ENCODE measurements around the gene RSPH4A. TPM values are rescaled to one million over a fixed set of nuclear protein-coding genes. Genes with fewer than 3 reads are reported as not detected.

Gene RSPH4A
- total and polyA plus RNA-seq, 9 of the 15 experiments (the other 6 are each of a cell fraction or from before 2014, with no cell fraction given) = 0.04 to 0.30 (median 0.11) TPM

DNA sequence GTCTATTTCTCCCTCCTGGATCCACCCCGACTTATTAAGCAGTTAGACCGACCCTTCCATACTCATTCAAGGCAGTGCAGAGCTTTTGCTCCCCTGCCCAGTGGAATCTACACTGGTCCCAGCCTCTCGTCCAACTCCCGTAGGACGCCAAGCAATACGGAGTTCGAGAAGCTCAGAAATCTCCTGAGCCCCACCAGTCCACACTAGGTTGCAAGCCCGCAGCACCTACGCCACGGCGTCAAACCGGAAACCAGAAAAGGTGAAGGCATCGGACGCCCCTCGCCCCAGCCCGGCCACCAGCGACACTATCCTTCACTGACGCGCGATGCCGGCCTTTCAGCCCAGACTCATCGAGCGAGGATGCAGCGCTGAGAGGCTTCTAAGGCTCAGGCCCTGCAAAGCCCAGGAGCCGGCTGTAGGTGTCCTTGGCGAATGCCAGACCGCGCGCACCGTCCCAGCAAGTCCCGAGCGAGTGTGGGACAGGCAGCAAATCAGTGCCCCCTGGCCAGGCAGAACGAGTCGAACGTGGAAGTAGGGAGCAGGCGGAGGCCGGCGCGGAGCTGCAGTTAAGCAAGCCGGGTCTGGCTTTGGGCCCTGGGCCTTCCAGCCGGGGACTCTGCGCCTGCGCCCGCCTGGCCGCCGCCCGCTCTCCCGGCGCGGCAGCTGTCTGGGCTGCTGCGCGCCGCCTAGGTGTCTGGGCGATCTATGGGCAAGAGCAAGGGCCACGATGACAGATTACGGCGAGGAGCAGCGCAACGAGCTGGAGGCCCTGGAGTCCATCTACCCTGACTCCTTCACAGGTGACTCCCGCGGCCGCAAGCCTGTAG is 45.2 kb upstream of the RSPH4A start, which contains the start of gene RWDD1 (continued):
- peak; percentile 84 for TF ChIP-seq MYC (IDR thresholded peaks at IDR 0.05; ENCODE audit: low read depth, low read length)
- TF ChIP-seq MYC (CRISPR knock-in tag; IDR thresholded peaks at IDR 0.05; ENCODE audit: borderline replicate concordance, low read depth) = 0 out of 2 replicates have a peak, but pooled peaks have one; percentile 30
- peak; percentile 44 for TF ChIP-seq FUS (optimal IDR thresholded peaks at IDR 0.05; ENCODE audit: low read depth, low read length)
- TF ChIP-seq KHSRP (IDR thresholded peaks at IDR 0.05) = no peak
- no peak for TF ChIP-seq CBFB (CRISPR knock-in tag; IDR thresholded peaks at IDR 0.05)
- TF ChIP-seq, protein P1, sequence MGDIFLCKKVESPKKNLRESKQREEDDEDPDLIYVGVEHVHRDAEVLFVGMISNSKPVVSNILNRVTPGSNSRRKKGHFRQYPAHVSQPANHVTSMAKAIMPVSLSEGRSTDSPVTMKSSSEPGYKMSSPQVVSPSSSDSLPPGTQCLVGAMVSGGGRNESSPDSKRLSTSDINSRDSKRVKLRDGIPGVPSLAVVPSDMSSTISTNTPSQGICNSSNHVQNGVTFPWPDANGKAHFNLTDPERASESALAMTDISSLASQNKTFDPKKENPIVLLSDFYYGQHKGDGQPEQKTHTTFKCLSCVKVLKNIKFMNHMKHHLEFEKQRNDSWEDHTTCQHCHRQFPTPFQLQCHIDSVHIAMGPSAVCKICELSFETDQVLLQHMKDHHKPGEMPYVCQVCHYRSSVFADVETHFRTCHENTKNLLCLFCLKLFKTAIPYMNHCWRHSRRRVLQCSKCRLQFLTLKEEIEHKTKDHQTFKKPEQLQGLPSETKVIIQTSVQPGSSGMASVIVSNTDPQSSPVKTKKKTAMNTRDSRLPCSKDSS (IDR thresholded peaks at IDR 0.05; ENCODE audit: low read depth, partially characterized antibody) = no peak
- TF ChIP-seq, protein P2, sequence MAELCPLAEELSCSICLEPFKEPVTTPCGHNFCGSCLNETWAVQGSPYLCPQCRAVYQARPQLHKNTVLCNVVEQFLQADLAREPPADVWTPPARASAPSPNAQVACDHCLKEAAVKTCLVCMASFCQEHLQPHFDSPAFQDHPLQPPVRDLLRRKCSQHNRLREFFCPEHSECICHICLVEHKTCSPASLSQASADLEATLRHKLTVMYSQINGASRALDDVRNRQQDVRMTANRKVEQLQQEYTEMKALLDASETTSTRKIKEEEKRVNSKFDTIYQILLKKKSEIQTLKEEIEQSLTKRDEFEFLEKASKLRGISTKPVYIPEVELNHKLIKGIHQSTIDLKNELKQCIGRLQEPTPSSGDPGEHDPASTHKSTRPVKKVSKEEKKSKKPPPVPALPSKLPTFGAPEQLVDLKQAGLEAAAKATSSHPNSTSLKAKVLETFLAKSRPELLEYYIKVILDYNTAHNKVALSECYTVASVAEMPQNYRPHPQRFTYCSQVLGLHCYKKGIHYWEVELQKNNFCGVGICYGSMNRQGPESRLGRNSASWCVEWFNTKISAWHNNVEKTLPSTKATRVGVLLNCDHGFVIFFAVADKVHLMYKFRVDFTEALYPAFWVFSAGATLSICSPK (IDR thresholded peaks at IDR 0.05; ENCODE audit: borderline replicate concordance) = no peak
- no peak for TF ChIP-seq SRSF1 (IDR thresholded peaks at IDR 0.05; ENCODE audit: low read depth, low read length)
- TF ChIP-seq IRF2 (CRISPR knock-in tag; IDR thresholded peaks at IDR 0.05) = no peak
- no peak for TF ChIP-seq STAT5A (IDR thresholded peaks at IDR 0.05; ENCODE audit: borderline replicate concordance, low read length)
- TF ChIP-seq, protein P3, sequence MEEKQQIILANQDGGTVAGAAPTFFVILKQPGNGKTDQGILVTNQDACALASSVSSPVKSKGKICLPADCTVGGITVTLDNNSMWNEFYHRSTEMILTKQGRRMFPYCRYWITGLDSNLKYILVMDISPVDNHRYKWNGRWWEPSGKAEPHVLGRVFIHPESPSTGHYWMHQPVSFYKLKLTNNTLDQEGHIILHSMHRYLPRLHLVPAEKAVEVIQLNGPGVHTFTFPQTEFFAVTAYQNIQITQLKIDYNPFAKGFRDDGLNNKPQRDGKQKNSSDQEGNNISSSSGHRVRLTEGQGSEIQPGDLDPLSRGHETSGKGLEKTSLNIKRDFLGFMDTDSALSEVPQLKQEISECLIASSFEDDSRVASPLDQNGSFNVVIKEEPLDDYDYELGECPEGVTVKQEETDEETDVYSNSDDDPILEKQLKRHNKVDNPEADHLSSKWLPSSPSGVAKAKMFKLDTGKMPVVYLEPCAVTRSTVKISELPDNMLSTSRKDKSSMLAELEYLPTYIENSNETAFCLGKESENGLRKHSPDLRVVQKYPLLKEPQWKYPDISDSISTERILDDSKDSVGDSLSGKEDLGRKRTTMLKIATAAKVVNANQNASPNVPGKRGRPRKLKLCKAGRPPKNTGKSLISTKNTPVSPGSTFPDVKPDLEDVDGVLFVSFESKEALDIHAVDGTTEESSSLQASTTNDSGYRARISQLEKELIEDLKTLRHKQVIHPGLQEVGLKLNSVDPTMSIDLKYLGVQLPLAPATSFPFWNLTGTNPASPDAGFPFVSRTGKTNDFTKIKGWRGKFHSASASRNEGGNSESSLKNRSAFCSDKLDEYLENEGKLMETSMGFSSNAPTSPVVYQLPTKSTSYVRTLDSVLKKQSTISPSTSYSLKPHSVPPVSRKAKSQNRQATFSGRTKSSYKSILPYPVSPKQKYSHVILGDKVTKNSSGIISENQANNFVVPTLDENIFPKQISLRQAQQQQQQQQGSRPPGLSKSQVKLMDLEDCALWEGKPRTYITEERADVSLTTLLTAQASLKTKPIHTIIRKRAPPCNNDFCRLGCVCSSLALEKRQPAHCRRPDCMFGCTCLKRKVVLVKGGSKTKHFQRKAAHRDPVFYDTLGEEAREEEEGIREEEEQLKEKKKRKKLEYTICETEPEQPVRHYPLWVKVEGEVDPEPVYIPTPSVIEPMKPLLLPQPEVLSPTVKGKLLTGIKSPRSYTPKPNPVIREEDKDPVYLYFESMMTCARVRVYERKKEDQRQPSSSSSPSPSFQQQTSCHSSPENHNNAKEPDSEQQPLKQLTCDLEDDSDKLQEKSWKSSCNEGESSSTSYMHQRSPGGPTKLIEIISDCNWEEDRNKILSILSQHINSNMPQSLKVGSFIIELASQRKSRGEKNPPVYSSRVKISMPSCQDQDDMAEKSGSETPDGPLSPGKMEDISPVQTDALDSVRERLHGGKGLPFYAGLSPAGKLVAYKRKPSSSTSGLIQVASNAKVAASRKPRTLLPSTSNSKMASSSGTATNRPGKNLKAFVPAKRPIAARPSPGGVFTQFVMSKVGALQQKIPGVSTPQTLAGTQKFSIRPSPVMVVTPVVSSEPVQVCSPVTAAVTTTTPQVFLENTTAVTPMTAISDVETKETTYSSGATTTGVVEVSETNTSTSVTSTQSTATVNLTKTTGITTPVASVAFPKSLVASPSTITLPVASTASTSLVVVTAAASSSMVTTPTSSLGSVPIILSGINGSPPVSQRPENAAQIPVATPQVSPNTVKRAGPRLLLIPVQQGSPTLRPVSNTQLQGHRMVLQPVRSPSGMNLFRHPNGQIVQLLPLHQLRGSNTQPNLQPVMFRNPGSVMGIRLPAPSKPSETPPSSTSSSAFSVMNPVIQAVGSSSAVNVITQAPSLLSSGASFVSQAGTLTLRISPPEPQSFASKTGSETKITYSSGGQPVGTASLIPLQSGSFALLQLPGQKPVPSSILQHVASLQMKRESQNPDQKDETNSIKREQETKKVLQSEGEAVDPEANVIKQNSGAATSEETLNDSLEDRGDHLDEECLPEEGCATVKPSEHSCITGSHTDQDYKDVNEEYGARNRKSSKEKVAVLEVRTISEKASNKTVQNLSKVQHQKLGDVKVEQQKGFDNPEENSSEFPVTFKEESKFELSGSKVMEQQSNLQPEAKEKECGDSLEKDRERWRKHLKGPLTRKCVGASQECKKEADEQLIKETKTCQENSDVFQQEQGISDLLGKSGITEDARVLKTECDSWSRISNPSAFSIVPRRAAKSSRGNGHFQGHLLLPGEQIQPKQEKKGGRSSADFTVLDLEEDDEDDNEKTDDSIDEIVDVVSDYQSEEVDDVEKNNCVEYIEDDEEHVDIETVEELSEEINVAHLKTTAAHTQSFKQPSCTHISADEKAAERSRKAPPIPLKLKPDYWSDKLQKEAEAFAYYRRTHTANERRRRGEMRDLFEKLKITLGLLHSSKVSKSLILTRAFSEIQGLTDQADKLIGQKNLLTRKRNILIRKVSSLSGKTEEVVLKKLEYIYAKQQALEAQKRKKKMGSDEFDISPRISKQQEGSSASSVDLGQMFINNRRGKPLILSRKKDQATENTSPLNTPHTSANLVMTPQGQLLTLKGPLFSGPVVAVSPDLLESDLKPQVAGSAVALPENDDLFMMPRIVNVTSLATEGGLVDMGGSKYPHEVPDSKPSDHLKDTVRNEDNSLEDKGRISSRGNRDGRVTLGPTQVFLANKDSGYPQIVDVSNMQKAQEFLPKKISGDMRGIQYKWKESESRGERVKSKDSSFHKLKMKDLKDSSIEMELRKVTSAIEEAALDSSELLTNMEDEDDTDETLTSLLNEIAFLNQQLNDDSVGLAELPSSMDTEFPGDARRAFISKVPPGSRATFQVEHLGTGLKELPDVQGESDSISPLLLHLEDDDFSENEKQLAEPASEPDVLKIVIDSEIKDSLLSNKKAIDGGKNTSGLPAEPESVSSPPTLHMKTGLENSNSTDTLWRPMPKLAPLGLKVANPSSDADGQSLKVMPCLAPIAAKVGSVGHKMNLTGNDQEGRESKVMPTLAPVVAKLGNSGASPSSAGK (IDR thresholded peaks at IDR 0.05) = no peak

Data from K562 (cell line).